Erythroblast (primary cell): ENCODE results near the gene GCK.

Experiments
- GATA1 ChIP-seq: IDR thresholded peaks from 2 replicates; pipeline ENCODE4 v1.6.1; 2011; ENCODE audit warnings: low read depth, mild to moderate bottlenecking, control low read depth, low read length, moderate library complexity
- POLR2A ChIP-seq: IDR thresholded peaks from 2 replicates; pipeline ENCODE4 v1.6.1; 2011; ENCODE audit warnings: mild to moderate bottlenecking, low read length

- TF ChIP-seq POLR2A (no peak), GATA1 (no peak)
Measured at GRCh38 chr7:44189993-44190872, 994 bp upstream of the GCK start.
